GM15510 (cell line): ENCODE data around the gene PYCR2.

ENCODE experiments used
- POLR2A ChIP-seq: IDR thresholded peaks from 3 replicates; pipeline ENCODE4 v1.6.1; 2011; ENCODE audit warnings: borderline replicate concordance; ENCODE audit not compliant: insufficient read length; ENCODE audit errors: extremely low read depth

Gene PYCR2

GRCh38 chr1:225946082-225946620 lies 22.1 kb upstream of the PYCR2 start:
- TF ChIP-seq POLR2A: no peak

- no peak for TF ChIP-seq POLR2A
These were observed 21.5 kb upstream of the PYCR2 start for GRCh38 chr1:225945564-225945963.

GRCh38 chr1:225944951-225945350 lies 20.9 kb upstream of the PYCR2 start:
- TF ChIP-seq POLR2A: no peak

- no peak for TF ChIP-seq POLR2A
These were observed 20.3 kb upstream of the PYCR2 start for GRCh38 chr1:225944387-225944786.

GRCh38 chr1:225943582-225943981 lies 19.5 kb upstream of the PYCR2 start:
- no peak for TF ChIP-seq POLR2A

GRCh38 chr1:225942574-225942973 lies 18.5 kb upstream of the PYCR2 start:
- TF ChIP-seq POLR2A: no peak

GRCh38 chr1:225941942-225942222 lies 17.8 kb upstream of the PYCR2 start:
- no peak for TF ChIP-seq POLR2A

- TF ChIP-seq POLR2A: no peak
These were observed 17.3 kb upstream of the PYCR2 start, which contains the start of gene LEFTY2 for GRCh38 chr1:225941187-225941941. Gene LEFTY2 (minus strand): TSS chr1:225941220. CDS start chr1:225941140, 80 bp downstream.

- no peak for TF ChIP-seq POLR2A
These were observed 16.5 kb upstream of the PYCR2 start for GRCh38 chr1:225940385-225941151.

GRCh38 chr1:225937048-225937968 lies 13.3 kb upstream of the PYCR2 start:
- no peak for TF ChIP-seq POLR2A

- no peak for TF ChIP-seq POLR2A
These were observed 12.5 kb upstream of the PYCR2 start for GRCh38 chr1:225936523-225936922.

GRCh38 chr1:225934711-225935110 lies 10.7 kb upstream of the PYCR2 start:
- no peak for TF ChIP-seq POLR2A

GRCh38 chr1:225933072-225933471 lies 9.0 kb upstream of the PYCR2 start:
- no peak for TF ChIP-seq POLR2A

GRCh38 chr1:225931270-225932136 lies 7.5 kb upstream of the PYCR2 start:
- no peak for TF ChIP-seq POLR2A

- TF ChIP-seq POLR2A: no peak
These were observed 6.5 kb upstream of the PYCR2 start for GRCh38 chr1:225930566-225930965.
